SK-N-SH treated with all-trans-retinoic acid at 6 μM for 48 hours (cell line): ENCODE data around the gene RBM19.

Experiments used
- ATAC-seq: fragments of 200-7000 bp; cut with Tn5 transposase; 3 replicates; pipeline ENCODE4 v1.9.1; 2020; ENCODE audit warnings: mild to moderate bottlenecking, moderate library complexity
- ARNTL ChIP-seq: fragments of 450-650 bp; formaldehyde crosslinking; IDR thresholded peaks from 2 replicates; pipeline ENCODE4 v1.5.0; 2020; ENCODE audit warnings: low read depth, mild to moderate bottlenecking, moderate library complexity, borderline replicate concordance
- BACH2 ChIP-seq: fragments of 250-450 bp; sonication (Bioruptor Pico); IDR thresholded peaks from 2 replicates; pipeline ENCODE4 v1.9.0; 2021; ENCODE audit warnings: mild to moderate bottlenecking, borderline replicate concordance
- CREB5 ChIP-seq: fragments of 250-450 bp; sonication (Bioruptor Pico); IDR thresholded peaks from 2 replicates; pipeline ENCODE4 v1.5.1; 2020; ENCODE audit warnings: low read depth, mild to moderate bottlenecking, moderate library complexity
- CSDC2 ChIP-seq: fragments of 250-450 bp; sonication (Bioruptor Pico); IDR thresholded peaks from 2 replicates; pipeline ENCODE4 v1.5.0; 2020; ENCODE audit warnings: mild to moderate bottlenecking, moderate library complexity
- ESRRG ChIP-seq: fragments of 250-450 bp; sonication (Bioruptor Pico); IDR thresholded peaks from 2 replicates; pipeline ENCODE4 v1.6.1; 2021; ENCODE audit warnings: mild to moderate bottlenecking
- ISL1 ChIP-seq: fragments of 250-450 bp; sonication (Bioruptor Pico); IDR thresholded peaks from 2 replicates; pipeline ENCODE4 v2.1.2; 2022; ENCODE audit warnings: mild to moderate bottlenecking, moderate library complexity
- OSR1 ChIP-seq: fragments of 250-450 bp; sonication (Bioruptor Pico); IDR thresholded peaks from 2 replicates; pipeline ENCODE4 v1.8.0; 2022; ENCODE audit warnings: moderate library complexity, mild to moderate bottlenecking, inconsistent platforms
- PATZ1 ChIP-seq: fragments of 250-450 bp; sonication (Bioruptor Pico); IDR thresholded peaks from 2 replicates; pipeline ENCODE4 v1.8.0; 2020; ENCODE audit warnings: mild to moderate bottlenecking, moderate library complexity, borderline replicate concordance
- POU6F1 ChIP-seq: fragments of 250-450 bp; sonication (Bioruptor Pico); IDR thresholded peaks from 2 replicates; pipeline ENCODE4 v1.8.0; 2021; ENCODE audit warnings: low read depth, mild to moderate bottlenecking, moderate library complexity, borderline replicate concordance
- PPARA ChIP-seq: fragments of 250-450 bp; sonication (Bioruptor Pico); IDR thresholded peaks from 2 replicates; pipeline ENCODE4 v1.5.0; 2020; ENCODE audit warnings: mild to moderate bottlenecking, borderline replicate concordance
- RARB ChIP-seq: fragments of 250-450 bp; sonication (Bioruptor Pico); IDR thresholded peaks from 2 replicates; pipeline ENCODE4 v1.8.0; 2021; ENCODE audit warnings: mild to moderate bottlenecking, moderate library complexity
- TCF4 ChIP-seq: fragments of 250-450 bp; sonication (Bioruptor Pico); IDR thresholded peaks from 2 replicates; pipeline ENCODE4 v1.8.0; 2021; ENCODE audit warnings: mild to moderate bottlenecking, moderate library complexity, borderline replicate concordance
- TOX ChIP-seq: fragments of 250-450 bp; sonication (Bioruptor Pico); IDR thresholded peaks from 2 replicates; pipeline ENCODE4 v1.8.0; 2021; ENCODE audit warnings: mild to moderate bottlenecking, moderate library complexity, borderline replicate concordance
- TSHZ2 ChIP-seq: fragments of 250-450 bp; sonication (Bioruptor Pico); IDR thresholded peaks from 2 replicates; pipeline ENCODE4 v1.5.0; 2020; ENCODE audit warnings: mild to moderate bottlenecking, moderate library complexity
- ZFP3 ChIP-seq: fragments of 250-450 bp; sonication (Bioruptor Pico); IDR thresholded peaks from 2 replicates; pipeline ENCODE4 v1.5.0; 2020; ENCODE audit warnings: mild to moderate bottlenecking, moderate library complexity
- ZFP30 ChIP-seq: fragments of 450-650 bp; formaldehyde crosslinking; IDR thresholded peaks from 2 replicates; pipeline ENCODE4 v1.5.0; 2022; ENCODE audit warnings: mild to moderate bottlenecking, moderate library complexity
- ZNF565 ChIP-seq: fragments of 450-650 bp; formaldehyde crosslinking; conservative IDR thresholded peaks from 2 replicates; pipeline ENCODE4 v1.5.0; 2020; ENCODE audit warnings: low read depth, mild to moderate bottlenecking, moderate library complexity
- ZNF70 ChIP-seq: fragments of 450-650 bp; formaldehyde crosslinking; IDR thresholded peaks from 2 replicates; pipeline ENCODE4 v1.5.0; 2020; ENCODE audit warnings: mild to moderate bottlenecking, moderate library complexity
- ZNF8 ChIP-seq: fragments of 450-650 bp; formaldehyde crosslinking; IDR thresholded peaks from 2 replicates; pipeline ENCODE4 v1.5.0; 2020; ENCODE audit warnings: mild to moderate bottlenecking, moderate library complexity
- TF ChIP-seq, protein P1 (sequence below): fragments of 250-450 bp; sonication (Bioruptor Pico); IDR thresholded peaks from 2 replicates; pipeline ENCODE4 v1.5.1; 2021; ENCODE audit warnings: mild to moderate bottlenecking, moderate library complexity

RBM19 gene

DNA sequence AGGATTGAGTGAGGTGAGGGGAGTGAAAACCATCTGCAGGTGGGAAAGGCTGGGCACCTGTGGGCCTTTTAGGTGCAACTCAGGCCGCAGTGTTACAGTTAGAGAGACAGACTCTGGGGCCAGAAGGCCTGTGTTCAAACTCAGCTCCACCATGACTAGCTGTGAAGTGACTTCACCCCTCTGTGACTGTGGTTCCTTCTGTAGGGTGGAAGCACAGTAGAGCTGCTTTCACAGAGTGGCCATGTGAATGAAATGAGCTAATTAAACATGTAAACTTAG lies 25.0 kb downstream of the RBM19 start:
- ATAC-seq: no peak
- TF ChIP-seq PPARA (CRISPR knock-in tag): no peak
- TF ChIP-seq PATZ1 (CRISPR knock-in tag): no peak
- no peak for TF ChIP-seq CSDC2 (CRISPR knock-in tag)
- TF ChIP-seq ESRRG (CRISPR knock-in tag): no peak
- TF ChIP-seq TCF4 (CRISPR knock-in tag): no peak
- no peak for TF ChIP-seq ISL1 (CRISPR knock-in tag)
- TF ChIP-seq, protein P1, sequence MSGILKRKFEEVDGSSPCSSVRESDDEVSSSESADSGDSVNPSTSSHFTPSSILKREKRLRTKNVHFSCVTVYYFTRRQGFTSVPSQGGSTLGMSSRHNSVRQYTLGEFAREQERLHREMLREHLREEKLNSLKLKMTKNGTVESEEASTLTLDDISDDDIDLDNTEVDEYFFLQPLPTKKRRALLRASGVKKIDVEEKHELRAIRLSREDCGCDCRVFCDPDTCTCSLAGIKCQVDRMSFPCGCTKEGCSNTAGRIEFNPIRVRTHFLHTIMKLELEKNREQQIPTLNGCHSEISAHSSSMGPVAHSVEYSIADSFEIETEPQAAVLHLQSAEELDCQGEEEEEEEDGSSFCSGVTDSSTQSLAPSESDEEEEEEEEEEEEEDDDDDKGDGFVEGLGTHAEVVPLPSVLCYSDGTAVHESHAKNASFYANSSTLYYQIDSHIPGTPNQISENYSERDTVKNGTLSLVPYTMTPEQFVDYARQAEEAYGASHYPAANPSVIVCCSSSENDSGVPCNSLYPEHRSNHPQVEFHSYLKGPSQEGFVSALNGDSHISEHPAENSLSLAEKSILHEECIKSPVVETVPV (CRISPR knock-in tag): no peak
- no peak for TF ChIP-seq ZNF70 (CRISPR knock-in tag)
- TF ChIP-seq CREB5 (CRISPR knock-in tag): no peak
- TF ChIP-seq TOX (CRISPR knock-in tag): no peak
- no peak for TF ChIP-seq RARB (CRISPR knock-in tag)
- no peak for TF ChIP-seq ZFP30 (CRISPR knock-in tag)
- TF ChIP-seq ZNF565: no peak
- no peak for TF ChIP-seq OSR1 (CRISPR knock-in tag)

DNA sequence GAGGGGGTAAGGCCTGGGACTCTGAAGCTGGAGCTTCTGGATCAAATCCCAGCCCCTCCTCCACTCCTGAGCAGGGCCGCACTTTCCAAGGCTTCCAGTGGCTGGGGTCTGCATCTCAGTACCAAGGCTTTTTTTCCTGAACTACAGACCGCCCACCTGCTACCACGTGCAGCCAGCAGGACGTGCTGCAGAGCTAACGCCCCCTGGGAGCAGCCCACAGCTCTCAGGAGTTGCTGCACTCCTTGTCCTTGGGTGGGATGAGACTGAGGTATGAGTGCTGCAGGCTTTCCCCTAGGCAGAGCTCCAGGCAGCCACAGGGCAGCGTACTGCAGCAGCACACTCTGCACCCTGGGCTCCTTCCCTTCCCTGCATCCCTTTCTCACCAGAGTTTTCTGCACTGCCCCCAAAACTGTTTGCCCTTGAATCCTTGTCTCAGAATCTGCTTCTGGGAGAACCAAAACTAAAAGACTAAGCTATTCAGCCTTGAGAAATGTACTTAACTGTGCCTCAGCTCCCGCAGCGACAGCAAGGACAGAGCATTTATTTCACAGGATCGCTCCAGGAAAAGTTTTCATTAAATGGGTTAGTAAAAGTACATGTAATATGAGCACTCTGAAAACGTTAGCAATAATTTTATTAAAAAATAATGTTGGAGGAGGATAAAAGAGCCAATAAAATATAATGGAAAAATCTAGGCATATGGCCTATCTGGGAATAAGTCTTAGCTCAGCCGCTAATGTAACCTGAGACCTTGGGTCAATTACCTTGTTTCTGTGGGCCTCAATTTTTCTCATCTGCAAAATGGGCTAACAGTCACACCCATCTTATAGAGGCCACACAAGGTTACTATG lies 25.5 kb downstream of the RBM19 start:
- no peak; the same call in 2 of the 3 replicates for ATAC-seq
- no peak for TF ChIP-seq OSR1 (CRISPR knock-in tag)
- no peak for TF ChIP-seq POU6F1 (CRISPR knock-in tag)
- no peak for TF ChIP-seq CSDC2 (CRISPR knock-in tag)
- TF ChIP-seq ZNF565: no peak
- no peak for TF ChIP-seq RARB (CRISPR knock-in tag)

DNA sequence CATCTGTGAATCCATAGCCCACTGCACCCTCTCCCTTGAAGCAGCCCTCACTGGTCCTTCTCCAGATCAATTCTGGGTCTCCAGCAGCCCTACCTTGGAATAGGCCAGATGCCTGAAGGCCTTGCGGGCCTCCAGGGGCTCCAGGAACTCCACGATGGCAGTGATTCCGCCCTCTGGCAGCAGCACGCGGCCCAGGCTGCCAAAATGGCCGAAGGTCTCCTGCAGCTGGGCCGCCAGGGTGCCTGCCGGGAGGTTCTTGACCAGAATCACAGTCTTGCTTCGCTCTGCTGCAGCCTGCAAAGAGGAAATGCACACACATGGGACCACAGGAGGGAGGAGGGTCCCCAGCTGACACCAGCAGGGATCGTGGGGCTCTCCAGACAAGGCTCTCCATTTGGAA lies 26.3 kb downstream of the RBM19 start:
- TF ChIP-seq CSDC2 (CRISPR knock-in tag) (no peak), ZNF565 (no peak), BACH2 (CRISPR knock-in tag) (no peak), OSR1 (CRISPR knock-in tag) (no peak), ARNTL (CRISPR knock-in tag) (no peak), RARB (CRISPR knock-in tag) (no peak), TOX (CRISPR knock-in tag) (no peak), ZNF8 (CRISPR knock-in tag) (no peak), TSHZ2 (no peak), ISL1 (CRISPR knock-in tag) (no peak), ZFP30 (CRISPR knock-in tag) (no peak), CREB5 (CRISPR knock-in tag) (no peak), TCF4 (CRISPR knock-in tag) (no peak), PATZ1 (CRISPR knock-in tag) (no peak), ZFP3 (CRISPR knock-in tag) (no peak)
- ATAC-seq: no peak
